ENCODE data around the gene TEKT1. TPM values are rescaled to one million over a fixed set of nuclear protein-coding genes. Genes with fewer than 3 reads are reported as not detected.
"Not testable (repeated sequence)": the region's sequence is repeated elsewhere in the genome, so short reads cannot be mapped to it uniquely, and the experiment has no call there.

TEKT1 gene
- total RNA-seq: 0.07 TPM in 1 of 2 replicates, not detected in the other
- not detected in 2 replicates for polyA plus RNA-seq

DNA sequence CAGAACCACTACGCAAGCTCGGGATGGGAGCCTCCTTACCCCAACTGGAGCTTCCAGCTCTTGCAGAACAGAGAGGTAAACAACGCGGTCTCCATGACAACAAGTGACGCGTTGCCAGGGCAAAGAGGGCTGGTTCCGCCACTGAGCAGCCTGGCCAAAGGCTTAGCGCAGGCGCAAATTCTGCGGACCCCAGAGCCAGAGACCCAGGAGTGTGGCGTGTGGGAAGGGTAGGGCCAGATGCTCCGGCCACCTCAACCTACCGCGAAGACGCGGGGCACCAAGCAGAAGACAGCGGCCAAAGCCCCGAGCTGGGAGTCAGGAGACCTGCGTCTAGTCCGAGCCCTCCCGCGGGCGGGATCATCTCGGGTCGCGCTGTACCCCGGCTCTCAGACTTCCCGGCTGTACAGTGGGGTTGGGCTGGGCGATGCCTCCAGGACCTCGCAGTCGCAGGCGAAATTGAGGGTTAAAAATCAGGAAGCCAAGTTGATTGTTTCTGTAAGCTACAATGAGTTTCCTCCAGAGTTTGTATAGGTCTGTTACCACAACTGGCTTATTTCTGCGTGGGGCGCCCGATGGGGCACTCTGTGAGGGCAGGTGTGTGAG, at the start of gene TEKT1:
Gene TEKT1, minus strand, starts transcription at position 69 of the 603 bp plus-strand sequence. CDS start 1,353 bp downstream, outside the sequence.
- Histone ChIP-seq H3K9me3 (ENCODE audit: low read depth) (no peaks in the 10 kb centered on the region), H3K27me3 (peaks cover 73% of the 10 kb centered on the region), H3K27ac (no peak within 1 kb of the TSS), H3K4me3 (peak within 1 kb of the TSS; percentile 25), H3K4me2 (peak within 1 kb of the TSS; percentile 93), H3K79me2 (no peaks in the 10 kb centered on the region), H3K36me3 (replicated peaks; ENCODE audit: insufficient read depth, low read depth) (no peaks in the 10 kb centered on the region), H3K9me2 (replicated peaks; ENCODE audit: insufficient read depth) (no peaks in the 10 kb centered on the region), H3K4me1 (ENCODE audit: insufficient read depth) (no peaks in the 10 kb centered on the region), H4K20me1 (ENCODE audit: insufficient read depth, poor library complexity, severe bottlenecking) (no peaks in the 10 kb centered on the region), H2AFZ (peak within 1 kb of the TSS; percentile 75)
- no peak for TF ChIP-seq EZH2phosphoT487 (IDR thresholded peaks at IDR 0.05; ENCODE audit: low read depth, severe bottlenecking, unreplicated experiment)
- TF ChIP-seq, protein P1, sequence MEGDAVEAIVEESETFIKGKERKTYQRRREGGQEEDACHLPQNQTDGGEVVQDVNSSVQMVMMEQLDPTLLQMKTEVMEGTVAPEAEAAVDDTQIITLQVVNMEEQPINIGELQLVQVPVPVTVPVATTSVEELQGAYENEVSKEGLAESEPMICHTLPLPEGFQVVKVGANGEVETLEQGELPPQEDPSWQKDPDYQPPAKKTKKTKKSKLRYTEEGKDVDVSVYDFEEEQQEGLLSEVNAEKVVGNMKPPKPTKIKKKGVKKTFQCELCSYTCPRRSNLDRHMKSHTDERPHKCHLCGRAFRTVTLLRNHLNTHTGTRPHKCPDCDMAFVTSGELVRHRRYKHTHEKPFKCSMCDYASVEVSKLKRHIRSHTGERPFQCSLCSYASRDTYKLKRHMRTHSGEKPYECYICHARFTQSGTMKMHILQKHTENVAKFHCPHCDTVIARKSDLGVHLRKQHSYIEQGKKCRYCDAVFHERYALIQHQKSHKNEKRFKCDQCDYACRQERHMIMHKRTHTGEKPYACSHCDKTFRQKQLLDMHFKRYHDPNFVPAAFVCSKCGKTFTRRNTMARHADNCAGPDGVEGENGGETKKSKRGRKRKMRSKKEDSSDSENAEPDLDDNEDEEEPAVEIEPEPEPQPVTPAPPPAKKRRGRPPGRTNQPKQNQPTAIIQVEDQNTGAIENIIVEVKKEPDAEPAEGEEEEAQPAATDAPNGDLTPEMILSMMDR (IDR thresholded peaks at IDR 0.05; ENCODE audit: poor library complexity): no peak
- TF ChIP-seq EZH2 (IDR thresholded peaks at IDR 0.05; ENCODE audit: borderline replicate concordance): no peak
- WGBS (ENCODE audit: low lambda C conversion rate, missing lambda C conversion rate): 7% methylated on average over 35 of the region's 35 CpGs
- DNase-seq (ENCODE audit: low spot score): peak; percentile 88

DNA sequence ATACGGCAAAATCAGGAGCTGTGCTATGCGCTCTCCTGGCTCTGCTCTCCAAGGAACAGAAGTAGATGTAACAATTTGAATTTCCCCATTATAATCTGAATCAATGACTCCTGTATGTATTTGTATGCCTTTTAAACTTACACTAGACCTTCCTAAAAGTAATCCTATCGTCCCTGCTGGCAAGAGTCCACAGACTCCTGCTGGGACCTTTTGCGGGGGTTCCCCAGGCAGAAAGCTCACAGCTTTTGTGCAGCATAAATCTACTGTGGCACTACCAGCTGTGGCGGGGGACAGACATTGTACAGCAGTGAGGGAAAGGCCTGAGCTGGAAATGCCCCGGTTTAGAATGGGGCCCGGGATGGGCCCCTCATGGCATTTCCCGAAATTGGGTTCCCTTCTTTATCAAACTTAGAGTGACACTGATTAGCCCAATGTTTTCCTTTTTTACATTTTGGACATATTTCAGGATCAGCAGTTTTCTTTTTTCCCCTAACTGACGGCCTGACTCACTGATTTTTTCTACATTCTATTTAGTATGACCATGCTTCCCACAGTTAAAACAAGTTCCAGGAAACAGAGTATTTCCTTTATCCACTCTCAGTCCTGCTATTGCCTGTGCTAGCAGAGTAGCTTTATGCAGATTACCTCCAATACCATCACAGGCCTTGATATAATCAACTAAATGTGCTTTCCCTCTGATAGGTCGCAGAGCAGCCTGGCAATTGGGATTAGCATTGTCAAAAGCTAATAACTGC, 47.9 kb upstream of the TEKT1 start:
- not testable (repeated sequence) for DNase-seq (ENCODE audit: low spot score); H4K20me1 ChIP-seq (ENCODE audit: insufficient read depth, poor library complexity, severe bottlenecking); H2AFZ ChIP-seq; H3K27me3 ChIP-seq; H3K4me2 ChIP-seq; H3K9me2 ChIP-seq (replicated peaks; ENCODE audit: insufficient read depth); H3K27ac ChIP-seq; H3K36me3 ChIP-seq (replicated peaks; ENCODE audit: insufficient read depth, low read depth); H3K79me2 ChIP-seq; H3K4me1 ChIP-seq (ENCODE audit: insufficient read depth); H3K4me3 ChIP-seq; H3K9me3 ChIP-seq (ENCODE audit: low read depth)
- 86% methylated on average over 10 of the region's 10 CpGs for WGBS (ENCODE audit: low lambda C conversion rate, missing lambda C conversion rate)

DNA sequence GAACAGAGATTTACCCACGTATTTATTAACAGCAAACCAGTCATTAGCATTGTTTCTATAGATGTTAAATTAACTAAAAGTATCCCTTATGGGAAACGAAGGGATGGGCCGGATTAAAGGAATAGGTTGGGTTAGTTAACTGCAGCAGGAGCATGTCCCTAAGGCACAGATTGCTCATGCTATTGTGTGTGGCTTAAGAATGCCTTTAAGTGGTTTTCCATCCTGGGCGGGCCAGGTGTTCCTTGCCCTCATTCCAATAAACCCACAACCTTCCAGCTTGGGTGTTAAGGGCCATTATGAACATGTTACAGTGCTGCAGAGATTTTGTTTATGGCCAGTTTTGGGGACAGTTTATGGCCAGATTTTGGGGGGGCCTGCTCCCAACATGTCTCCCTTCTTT, 43.7 kb upstream of the TEKT1 start:
- not testable (repeated sequence) for H3K4me3 ChIP-seq; H3K36me3 ChIP-seq (replicated peaks; ENCODE audit: insufficient read depth, low read depth); H3K27ac ChIP-seq; H4K20me1 ChIP-seq (ENCODE audit: insufficient read depth, poor library complexity, severe bottlenecking); DNase-seq (ENCODE audit: low spot score); H3K9me3 ChIP-seq (ENCODE audit: low read depth); H3K27me3 ChIP-seq; H3K79me2 ChIP-seq; H3K9me2 ChIP-seq (replicated peaks; ENCODE audit: insufficient read depth); H2AFZ ChIP-seq; H3K4me1 ChIP-seq (ENCODE audit: insufficient read depth); H3K4me2 ChIP-seq
- 85% methylated on average over 4 of the region's 4 CpGs for WGBS (ENCODE audit: low lambda C conversion rate, missing lambda C conversion rate)

DNA sequence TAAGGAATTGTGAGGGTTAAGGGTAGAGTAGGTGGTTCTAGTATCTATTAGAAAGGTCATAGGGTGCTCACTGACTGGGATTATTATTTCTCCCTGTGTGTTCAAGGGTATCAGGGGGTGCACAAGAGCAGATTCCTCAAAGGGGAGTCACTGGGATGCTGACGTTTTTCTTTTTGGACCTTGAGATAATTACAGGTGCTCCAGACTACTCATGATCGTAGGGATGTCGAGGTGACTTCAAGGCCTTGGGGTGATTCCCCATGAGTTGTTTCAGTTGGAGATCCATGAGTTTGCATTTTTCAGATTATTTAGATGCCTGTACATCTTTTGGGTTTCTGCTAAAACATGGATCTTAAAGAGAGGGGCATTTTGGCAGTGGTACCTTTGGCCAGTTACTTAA, 41.4 kb upstream of the TEKT1 start:
- H3K9me3 ChIP-seq (ENCODE audit: low read depth): no peaks in the 10 kb centered on the region
- no peaks in the 10 kb centered on the region for H3K79me2 ChIP-seq
- no peak overlapping the region for H3K4me3 ChIP-seq
- peak overlapping the region; percentile 15 for H3K27ac ChIP-seq
- DNase-seq (ENCODE audit: low spot score): no peak
- H3K4me1 ChIP-seq (ENCODE audit: insufficient read depth): no peaks in the 10 kb centered on the region
- WGBS (ENCODE audit: low lambda C conversion rate, missing lambda C conversion rate): 81% methylated on average over 3 of the region's 3 CpGs
- H3K36me3 ChIP-seq (replicated peaks; ENCODE audit: insufficient read depth, low read depth): no peaks in the 10 kb centered on the region
- H2AFZ ChIP-seq: no peak overlapping the region
- H3K27me3 ChIP-seq: no peaks in the 10 kb centered on the region
- H3K9me2 ChIP-seq (replicated peaks; ENCODE audit: insufficient read depth): no peaks in the 10 kb centered on the region
- H4K20me1 ChIP-seq (ENCODE audit: insufficient read depth, poor library complexity, severe bottlenecking): no peaks in the 10 kb centered on the region
- no peak overlapping the region for H3K4me2 ChIP-seq
- TF ChIP-seq EZH2 (IDR thresholded peaks at IDR 0.05; ENCODE audit: borderline replicate concordance): no peak
- TF ChIP-seq, protein P1 (IDR thresholded peaks at IDR 0.05; ENCODE audit: poor library complexity): no peak
- no peak for TF ChIP-seq EZH2phosphoT487 (IDR thresholded peaks at IDR 0.05; ENCODE audit: low read depth, severe bottlenecking, unreplicated experiment)

All from hepatocyte (in vitro differentiated cells).